GM23338 (cell line): Measurements from ENCODE around the gene YAP1. TPM values are rescaled to one million over a fixed set of nuclear protein-coding genes. Genes with fewer than 3 reads are reported as not detected.
A peak's percentile ranks its signal among the peaks of the same experiment; 100 is the strongest.

Source experiments
- ATAC-seq: fragments of 200-7000 bp; cut with Tn5 transposase; 3 replicates; pipeline ENCODE4 v1.9.1; 2020
- DNase-seq: peaks from one replicate; pipeline ENCODE4 v3.0.0-alpha.2; 2015; ENCODE audit warnings: low spot score
- H2AFZ ChIP-seq: fragments of 200-600 bp; sonication (generic); 2 replicates; pipeline ENCODE4 v1.8.0; 2016; ENCODE audit warnings: antibody characterized with exemption, mild to moderate bottlenecking, moderate library complexity
- H3F3A ChIP-seq: fragments of 200-600 bp; sonication (generic); replicated peaks from 2 replicates; pipeline ENCODE4 v1.8.0; 2017; ENCODE audit warnings: antibody characterized with exemption, mixed run types, low read depth
- H3K27ac ChIP-seq: fragments of 200-600 bp; sonication (generic); 2 replicates; pipeline ENCODE4 v1.6.1; 2016; ENCODE audit warnings: low read depth
- H3K27me3 ChIP-seq: fragments of 200-600 bp; sonication (generic); 2 replicates; pipeline ENCODE4 v1.8.0; 2016; ENCODE audit warnings: mild to moderate bottlenecking, mixed run types, moderate library complexity; ENCODE audit not compliant: insufficient read depth
- H3K36me3 ChIP-seq: fragments of 200-600 bp; sonication (generic); 2 replicates; pipeline ENCODE4 v1.8.0; 2016; ENCODE audit warnings: mild to moderate bottlenecking; ENCODE audit not compliant: insufficient read depth
- H3K4me1 ChIP-seq: fragments of 200-600 bp; sonication (generic); 2 replicates; pipeline ENCODE4 v1.8.0; 2016; ENCODE audit warnings: mild to moderate bottlenecking, moderate library complexity; ENCODE audit not compliant: insufficient read depth
- H3K4me2 ChIP-seq: fragments of 200-600 bp; sonication (generic); 2 replicates; pipeline ENCODE4 v1.7.1; 2017; ENCODE audit warnings: mixed run types
- H3K4me3 ChIP-seq: fragments of 200-600 bp; sonication (generic); 2 replicates; pipeline ENCODE4 v1.6.1; 2016; ENCODE audit warnings: mixed run types
- H3K79me2 ChIP-seq: fragments of 200-600 bp; sonication (generic); replicated peaks from 2 replicates; pipeline ENCODE4 v1.8.0; 2017; ENCODE audit warnings: mild to moderate bottlenecking; ENCODE audit not compliant: insufficient read depth
- H3K9me2 ChIP-seq: fragments of 200-600 bp; sonication (generic); 2 replicates; pipeline ENCODE4 v1.8.0; 2017; ENCODE audit not compliant: insufficient read depth
- H4K20me1 ChIP-seq: fragments of 200-600 bp; sonication (generic); replicated peaks from 2 replicates; pipeline ENCODE4 v1.8.0; 2017; ENCODE audit warnings: mild to moderate bottlenecking; ENCODE audit not compliant: insufficient read depth
- H3K27ac Mint-ChIP-seq: 2 replicates; pipeline ENCODE4 v1.8.0; 2020; ENCODE audit warnings: inconsistent platforms, mild to moderate bottlenecking, moderate library complexity, mixed read lengths
- H3K27me3 Mint-ChIP-seq: 3 replicates; pipeline ENCODE4 v1.8.0; 2022; ENCODE audit warnings: low read depth, mild to moderate bottlenecking, moderate library complexity, mixed read lengths, inconsistent platforms; ENCODE audit not compliant: insufficient read depth, poor library complexity
- H3K36me3 Mint-ChIP-seq: 3 replicates; pipeline ENCODE4 v1.8.0; 2021; ENCODE audit warnings: low read depth, mild to moderate bottlenecking, inconsistent platforms, moderate library complexity, mixed read lengths
- H3K4me1 Mint-ChIP-seq: 3 replicates; pipeline ENCODE4 v1.8.0; 2020; ENCODE audit warnings: mild to moderate bottlenecking, inconsistent platforms, mixed read lengths
- H3K4me3 Mint-ChIP-seq: 3 replicates; pipeline ENCODE4 v1.8.0; 2021; ENCODE audit warnings: moderate library complexity, mild to moderate bottlenecking, inconsistent platforms, mixed read lengths
- H3K9me3 Mint-ChIP-seq: 3 replicates; pipeline ENCODE4 v1.8.0; 2020; ENCODE audit warnings: moderate library complexity, mild to moderate bottlenecking, inconsistent platforms, mixed read lengths
- CREB1 ChIP-seq: fragments of 250-450 bp; sonication (Bioruptor Pico); IDR thresholded peaks from 2 replicates; pipeline ENCODE4 v1.5.0; 2020; ENCODE audit warnings: low read depth, mild to moderate bottlenecking, moderate library complexity
- CTCF ChIP-seq, 2 experiments: fragments of 200-600 bp in 1 of 2; sonication (generic) in 1 of 2; conservative IDR thresholded peaks; 2 replicates each; pipeline versions ENCODE4 v1.5.1 to v1.6.1; 2016 to 2017; ENCODE audit warnings: antibody characterized with exemption in 2 of 2, low read depth in 2 of 2, mild to moderate bottlenecking in 2 of 2, moderate library complexity in 1 of 2
- ETS1 ChIP-seq: IDR thresholded peaks from 2 replicates; pipeline ENCODE4 v1.6.1; 2016; ENCODE audit warnings: antibody characterized with exemption
- EZH2 ChIP-seq: fragments of 200-600 bp; sonication (generic); IDR thresholded peaks from one replicate; pipeline ENCODE4 v1.8.0; 2017; ENCODE audit warnings: antibody characterized with exemption, mild to moderate bottlenecking, low read depth; ENCODE audit not compliant: unreplicated experiment
- EZH2phosphoT487 ChIP-seq: fragments of 200-600 bp; sonication (generic); IDR thresholded peaks from one replicate; pipeline ENCODE4 v1.8.1; 2018; ENCODE audit warnings: antibody characterized with exemption; ENCODE audit not compliant: unreplicated experiment
- JUNB ChIP-seq: IDR thresholded peaks from one replicate; pipeline ENCODE4 v1.6.1; 2016; ENCODE audit warnings: antibody characterized with exemption; ENCODE audit not compliant: unreplicated experiment
- NANOG ChIP-seq: IDR thresholded peaks from 2 replicates; pipeline ENCODE4 v1.6.1; 2016; ENCODE audit warnings: antibody characterized with exemption, borderline replicate concordance
- POLR2AphosphoS5 ChIP-seq: IDR thresholded peaks from 2 replicates; pipeline ENCODE4 v1.6.1; 2016; ENCODE audit warnings: antibody characterized with exemption, low read depth
- REST ChIP-seq: IDR thresholded peaks from one replicate; pipeline ENCODE4 v1.6.1; 2018; ENCODE audit warnings: antibody characterized with exemption; ENCODE audit not compliant: unreplicated experiment
- STAT1 ChIP-seq: IDR thresholded peaks from one replicate; pipeline ENCODE4 v1.6.1; 2016; ENCODE audit warnings: antibody characterized with exemption; ENCODE audit not compliant: unreplicated experiment
- ZNF114 ChIP-seq: fragments of 250-450 bp; sonication (Bioruptor Pico); IDR thresholded peaks from 2 replicates; pipeline ENCODE4 v1.5.0; 2020; ENCODE audit warnings: mild to moderate bottlenecking, moderate library complexity
- ZNF331 ChIP-seq: fragments of 250-450 bp; sonication (Bioruptor Pico); IDR thresholded peaks from 2 replicates; pipeline ENCODE4 v1.5.0; 2020; ENCODE audit warnings: low read depth, mild to moderate bottlenecking, moderate library complexity
- ZNF462 ChIP-seq: fragments of 250-450 bp; sonication (Bioruptor Pico); IDR thresholded peaks from 2 replicates; pipeline ENCODE4 v1.5.0; 2020; ENCODE audit warnings: mild to moderate bottlenecking, moderate library complexity
- polyA plus RNA-seq: library from polyadenylated mRNA; unstranded; fragments of >200 nt; fragmentation: Nextera tagmentation; extraction: Ambion mirVana; gene quantifications from 2 replicates; pipeline ENCODE4 v1.2.1, GENCODE V29; 2016
- total RNA-seq: library from RNA; depleted of rRNA; stranded (reverse); fragments of >200 nt; shearing (Covaris generic); gene quantifications from 2 replicates; pipeline ENCODE4 v1.2.3, GENCODE V29; 2014

The YAP1 gene
- total and polyA plus RNA-seq, 2 experiments from 2014 or later, result 17.2 to 155 TPM

- Histone ChIP-seq H2AFZ (no peak overlapping the region), H3K36me3 (no peaks in the 10 kb centered on the region), H3K79me2 (peaks cover 34% of the 10 kb centered on the region), H3K9me2 (no peaks in the 10 kb centered on the region), H4K20me1 (no peaks in the 10 kb centered on the region), H3K27me3 (no peaks in the 10 kb centered on the region), H3K4me1 (peaks cover 47% of the 10 kb centered on the region), H3K4me3 (no peak overlapping the region), H3F3A (0 out of 2 replicates have a peak, but pooled peaks cover 4% of the 10 kb centered on the region), H3K4me2 (peak overlapping the region; percentile 35; the same call in 1 of the 2 replicates), H3K27ac (0 out of 2 replicates have a peak overlapping the region, but pooled peaks have one; percentile 21)
- H3K9me3 Mint-ChIP-seq, result peaks cover 11% of the 10 kb centered on the region
- H3K4me3 Mint-ChIP-seq, result no peak overlapping the region
- DNase-seq (no peak), ATAC-seq (no peak)
- H3K36me3 Mint-ChIP-seq, result peaks cover 21% of the 10 kb centered on the region
- peaks cover 4% of the 10 kb centered on the region for H3K27me3 Mint-ChIP-seq
- H3K27ac Mint-ChIP-seq, result peak overlapping the region; percentile 39
- H3K4me1 Mint-ChIP-seq, result peaks cover 57% of the 10 kb centered on the region
- no peak for TF ChIP-seq ZNF462 (CRISPR knock-in tag)
- no peak for TF ChIP-seq ZNF114 (CRISPR knock-in tag)
- no peak for TF ChIP-seq NANOG
- no peak for TF ChIP-seq CREB1 (CRISPR knock-in tag)
- TF ChIP-seq REST, result no peak
- no peak for TF ChIP-seq ETS1
- no peak for TF ChIP-seq EZH2phosphoT487
- TF ChIP-seq ZNF331 (CRISPR knock-in tag), result no peak
- TF ChIP-seq JUNB, result no peak
- TF ChIP-seq POLR2AphosphoS5, result no peak
- no peak for TF ChIP-seq CTCF (conservative IDR thresholded peaks at IDR 0.05; ENCODE audit: low read depth in 2 of 2)
- no peak for TF ChIP-seq EZH2
- TF ChIP-seq STAT1, result no peak
Measured at GRCh38 chr11:102196351-102196750, 86.1 kb downstream of the YAP1 start.
